ENCODE measurements around the gene RAB20. TPM values are rescaled to one million over a fixed set of nuclear protein-coding genes. Genes with fewer than 3 reads are reported as not detected.

Gene RAB20
- total RNA-seq, 1 donor from 2014 or later, result 2.6 TPM

DNA sequence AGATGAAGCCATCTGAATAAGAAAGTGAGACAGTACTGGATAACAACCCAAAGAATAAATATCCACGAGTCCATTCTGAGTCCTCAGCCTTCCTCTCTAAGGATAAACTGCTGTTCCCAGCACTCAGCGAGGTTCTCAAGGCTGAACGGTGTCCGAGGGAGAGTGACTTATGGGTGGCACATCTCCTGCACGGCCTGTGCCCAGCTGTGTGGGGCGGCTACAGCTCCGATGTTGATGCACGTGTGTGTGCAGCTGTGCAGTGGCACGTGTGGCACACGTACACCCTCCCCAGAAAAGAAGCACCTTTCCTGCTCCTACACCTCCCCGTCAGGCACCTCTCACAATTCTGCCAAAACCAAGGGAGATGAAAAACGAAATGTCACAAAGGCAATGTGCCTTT lies 45.0 kb downstream of the RAB20 start:
- DNase-seq (ENCODE audit: low read depth) (no peak), FAIRE-seq (no peak)
- H3K36me3 Mint-ChIP-seq (ENCODE audit: low read depth, unreplicated experiment), result peaks cover 24% of the 10 kb centered on the region
- no peak overlapping the region for H3K4me2 ChIP-seq (ENCODE audit: low read length)
- peaks cover 7% of the 10 kb centered on the region for H3K4me1 ChIP-seq (ENCODE audit: insufficient read depth, low read length)
- H3K9me3 Mint-ChIP-seq (ENCODE audit: unreplicated experiment), result no peaks in the 10 kb centered on the region
- no peaks in the 10 kb centered on the region for H3K79me2 ChIP-seq (ENCODE audit: insufficient read depth, low read length)
- H3K36me3 ChIP-seq (ENCODE audit: insufficient read depth, low read length), result peaks cover 27% of the 10 kb centered on the region
- H3K27ac Mint-ChIP-seq (ENCODE audit: unreplicated experiment), result no peak overlapping the region
- no peak overlapping the region for H3K27ac ChIP-seq (ENCODE audit: low read depth, low read length)
- H4K20me1 ChIP-seq (ENCODE audit: insufficient read depth, low read length), result peaks cover 30% of the 10 kb centered on the region
- no peak overlapping the region for H3K4me3 Mint-ChIP-seq (ENCODE audit: unreplicated experiment)
- H3K27me3 ChIP-seq (ENCODE audit: insufficient read depth, low read length), result no peaks in the 10 kb centered on the region
- H3K9ac ChIP-seq (ENCODE audit: low read length), result no peak overlapping the region
- no peaks in the 10 kb centered on the region for H3K9me3 ChIP-seq (ENCODE audit: insufficient read depth, low read depth, low read length)
- TF ChIP-seq EZH2 (IDR thresholded peaks at IDR 0.05; ENCODE audit: insufficient read depth, low read length), result no peak
- TF ChIP-seq, protein P1, sequence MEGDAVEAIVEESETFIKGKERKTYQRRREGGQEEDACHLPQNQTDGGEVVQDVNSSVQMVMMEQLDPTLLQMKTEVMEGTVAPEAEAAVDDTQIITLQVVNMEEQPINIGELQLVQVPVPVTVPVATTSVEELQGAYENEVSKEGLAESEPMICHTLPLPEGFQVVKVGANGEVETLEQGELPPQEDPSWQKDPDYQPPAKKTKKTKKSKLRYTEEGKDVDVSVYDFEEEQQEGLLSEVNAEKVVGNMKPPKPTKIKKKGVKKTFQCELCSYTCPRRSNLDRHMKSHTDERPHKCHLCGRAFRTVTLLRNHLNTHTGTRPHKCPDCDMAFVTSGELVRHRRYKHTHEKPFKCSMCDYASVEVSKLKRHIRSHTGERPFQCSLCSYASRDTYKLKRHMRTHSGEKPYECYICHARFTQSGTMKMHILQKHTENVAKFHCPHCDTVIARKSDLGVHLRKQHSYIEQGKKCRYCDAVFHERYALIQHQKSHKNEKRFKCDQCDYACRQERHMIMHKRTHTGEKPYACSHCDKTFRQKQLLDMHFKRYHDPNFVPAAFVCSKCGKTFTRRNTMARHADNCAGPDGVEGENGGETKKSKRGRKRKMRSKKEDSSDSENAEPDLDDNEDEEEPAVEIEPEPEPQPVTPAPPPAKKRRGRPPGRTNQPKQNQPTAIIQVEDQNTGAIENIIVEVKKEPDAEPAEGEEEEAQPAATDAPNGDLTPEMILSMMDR (IDR thresholded peaks at IDR 0.05; ENCODE audit: insufficient read depth, low read depth, low read length), result no peak
- no peak overlapping the region for H2AFZ ChIP-seq (ENCODE audit: low read depth, low read length)
- peaks cover 4% of the 10 kb centered on the region for H3K4me1 Mint-ChIP-seq (ENCODE audit: low read depth, unreplicated experiment)
- H3K4me3 ChIP-seq (ENCODE audit: insufficient read depth, low read depth, low read length), result no peak overlapping the region
- H3K27me3 Mint-ChIP-seq (ENCODE audit: low read depth, unreplicated experiment), result no peaks in the 10 kb centered on the region

- no peaks in the 10 kb centered on the region for H3K27me3 Mint-ChIP-seq (ENCODE audit: low read depth, unreplicated experiment)
- H4K20me1 ChIP-seq (ENCODE audit: insufficient read depth, low read length), result peaks cover 55% of the 10 kb centered on the region
- FAIRE-seq, result no peak
- H3K36me3 ChIP-seq (ENCODE audit: insufficient read depth, low read length), result peaks cover 53% of the 10 kb centered on the region
- H3K27me3 ChIP-seq (ENCODE audit: insufficient read depth, low read length), result no peaks in the 10 kb centered on the region
- H3K9me3 Mint-ChIP-seq (ENCODE audit: unreplicated experiment), result no peaks in the 10 kb centered on the region
- H3K27ac ChIP-seq (ENCODE audit: low read depth, low read length), result no peak overlapping the region
- no peak overlapping the region for H3K9ac ChIP-seq (ENCODE audit: low read length)
- peaks cover 31% of the 10 kb centered on the region for H3K36me3 Mint-ChIP-seq (ENCODE audit: low read depth, unreplicated experiment)
- H3K4me3 Mint-ChIP-seq (ENCODE audit: unreplicated experiment), result no peak overlapping the region
- H3K4me3 ChIP-seq (ENCODE audit: insufficient read depth, low read depth, low read length), result no peak overlapping the region
- peaks cover 10% of the 10 kb centered on the region for H3K4me1 Mint-ChIP-seq (ENCODE audit: low read depth, unreplicated experiment)
- H3K79me2 ChIP-seq (ENCODE audit: insufficient read depth, low read length), result no peaks in the 10 kb centered on the region
- H3K9me3 ChIP-seq (ENCODE audit: insufficient read depth, low read depth, low read length), result no peaks in the 10 kb centered on the region
- TF ChIP-seq, protein P1 (IDR thresholded peaks at IDR 0.05; ENCODE audit: insufficient read depth, low read depth, low read length), result no peak
- no peak for TF ChIP-seq EZH2 (IDR thresholded peaks at IDR 0.05; ENCODE audit: insufficient read depth, low read length)
- no peaks in the 10 kb centered on the region for H3K4me1 ChIP-seq (ENCODE audit: insufficient read depth, low read length)
- no peak overlapping the region for H3K4me2 ChIP-seq (ENCODE audit: low read length)
- DNase-seq (ENCODE audit: low read depth), result no peak
- H3K27ac Mint-ChIP-seq (ENCODE audit: unreplicated experiment), result no peak overlapping the region
- no peak overlapping the region for H2AFZ ChIP-seq (ENCODE audit: low read depth, low read length)
Observed at GRCh38 chr13:110512198-110512740, 49.3 kb downstream of the RAB20 start.

GRCh38 chr13:110511509-110512181 lies 49.9 kb downstream of the RAB20 start:
- Mint-ChIP-seq H3K27me3 (ENCODE audit: low read depth, unreplicated experiment) (no peaks in the 10 kb centered on the region), H3K4me1 (ENCODE audit: low read depth, unreplicated experiment) (peaks cover 11% of the 10 kb centered on the region), H3K9me3 (ENCODE audit: unreplicated experiment) (no peaks in the 10 kb centered on the region), H3K4me3 (ENCODE audit: unreplicated experiment) (no peak overlapping the region), H3K36me3 (ENCODE audit: low read depth, unreplicated experiment) (peaks cover 34% of the 10 kb centered on the region), H3K27ac (ENCODE audit: unreplicated experiment) (no peak overlapping the region)
- Histone ChIP-seq H3K4me1 (ENCODE audit: insufficient read depth, low read length) (no peaks in the 10 kb centered on the region), H3K36me3 (ENCODE audit: insufficient read depth, low read length) (peaks cover 59% of the 10 kb centered on the region), H3K79me2 (ENCODE audit: insufficient read depth, low read length) (no peaks in the 10 kb centered on the region), H2AFZ (ENCODE audit: low read depth, low read length) (no peak overlapping the region), H3K4me3 (ENCODE audit: insufficient read depth, low read depth, low read length) (no peak overlapping the region), H3K27ac (ENCODE audit: low read depth, low read length) (no peak overlapping the region), H3K9ac (ENCODE audit: low read length) (no peak overlapping the region), H3K27me3 (ENCODE audit: insufficient read depth, low read length) (no peaks in the 10 kb centered on the region), H3K4me2 (ENCODE audit: low read length) (no peak overlapping the region), H4K20me1 (ENCODE audit: insufficient read depth, low read length) (peaks cover 61% of the 10 kb centered on the region), H3K9me3 (ENCODE audit: insufficient read depth, low read depth, low read length) (no peaks in the 10 kb centered on the region)
- DNase-seq (ENCODE audit: low read depth) (no peak), FAIRE-seq (no peak)
- no peak for TF ChIP-seq EZH2 (IDR thresholded peaks at IDR 0.05; ENCODE audit: insufficient read depth, low read length)

Measured in astrocyte (in vitro differentiated cells and primary cell).